Forelimb muscle (tissue), 1 donor: ENCODE data around the gene PTPRE. TPM values are rescaled to one million over a fixed set of nuclear protein-coding genes. Genes with fewer than 3 reads are reported as not detected.

Source experiments
- DNase-seq: peaks from one replicate; pipeline ENCODE4 v3.0.0-alpha.2; 2013; ENCODE audit warnings: low read depth
- polyA plus RNA-seq: library from polyadenylated mRNA; unstranded; fragments of 120-200 nt; gene quantifications from one replicate; pipeline ENCODE4 v1.2.1, GENCODE V29; 2013; ENCODE audit not compliant: insufficient read length

Gene PTPRE
- polyA plus RNA-seq, 1 donor: 7.8 TPM

DNA sequence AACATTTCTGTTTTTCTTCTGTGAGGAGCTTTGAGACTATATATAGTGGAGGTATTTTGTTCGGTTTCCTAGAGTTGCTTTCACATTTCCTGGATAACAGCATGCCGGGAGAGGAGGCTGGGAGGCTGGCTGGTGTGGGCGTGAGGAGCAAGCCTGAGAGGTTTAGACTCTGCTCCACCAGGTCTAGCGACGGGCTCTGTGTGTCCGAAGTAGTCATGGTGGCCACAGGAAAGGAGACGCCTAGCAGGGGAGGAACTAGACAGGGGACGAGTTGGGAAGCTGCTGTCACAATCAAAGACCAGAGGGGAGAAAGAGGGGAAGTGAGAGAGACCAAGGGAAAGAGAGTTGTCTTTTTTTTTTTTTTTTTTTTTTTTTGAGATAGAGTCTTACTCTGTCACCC, 19.6 kb downstream of the PTPRE start:
- no peak for DNase-seq

DNA sequence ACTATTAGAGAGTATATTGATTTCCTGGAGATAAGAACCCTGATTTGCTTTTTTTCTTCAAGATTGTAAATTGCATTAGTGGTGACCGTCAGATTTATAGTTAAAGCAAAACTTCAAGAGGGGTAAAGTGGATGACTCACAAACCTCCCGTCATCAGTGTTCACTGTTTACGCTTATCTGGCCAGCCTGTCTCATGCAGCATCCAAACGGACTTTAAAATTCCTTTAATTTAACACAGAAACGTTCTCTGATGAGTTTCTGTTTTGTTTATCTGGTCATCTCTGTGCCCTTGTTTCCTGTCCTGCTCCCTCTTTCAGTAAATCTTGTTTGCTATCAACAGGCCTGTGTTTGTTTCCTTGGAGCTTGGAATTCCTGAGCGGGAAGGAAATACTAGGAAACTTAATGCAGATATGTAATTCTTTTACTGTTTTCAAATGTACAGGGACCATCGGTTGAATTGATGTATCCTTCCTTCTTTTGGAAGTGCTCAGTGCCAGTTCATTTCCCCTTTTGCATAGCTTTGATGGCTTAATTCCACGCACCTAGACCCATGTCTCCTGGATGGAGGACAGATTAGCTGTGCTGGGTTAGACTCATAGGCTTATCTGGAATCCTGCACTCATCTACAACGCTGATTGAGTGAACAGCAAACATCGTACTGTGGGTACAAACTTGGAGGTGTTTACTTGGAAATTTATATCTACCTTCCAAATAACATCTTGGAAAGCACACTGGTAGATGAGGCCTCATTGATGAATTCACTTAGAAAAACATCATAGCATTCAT, 21.3 kb downstream of the PTPRE start:
- no peak for DNase-seq

DNA sequence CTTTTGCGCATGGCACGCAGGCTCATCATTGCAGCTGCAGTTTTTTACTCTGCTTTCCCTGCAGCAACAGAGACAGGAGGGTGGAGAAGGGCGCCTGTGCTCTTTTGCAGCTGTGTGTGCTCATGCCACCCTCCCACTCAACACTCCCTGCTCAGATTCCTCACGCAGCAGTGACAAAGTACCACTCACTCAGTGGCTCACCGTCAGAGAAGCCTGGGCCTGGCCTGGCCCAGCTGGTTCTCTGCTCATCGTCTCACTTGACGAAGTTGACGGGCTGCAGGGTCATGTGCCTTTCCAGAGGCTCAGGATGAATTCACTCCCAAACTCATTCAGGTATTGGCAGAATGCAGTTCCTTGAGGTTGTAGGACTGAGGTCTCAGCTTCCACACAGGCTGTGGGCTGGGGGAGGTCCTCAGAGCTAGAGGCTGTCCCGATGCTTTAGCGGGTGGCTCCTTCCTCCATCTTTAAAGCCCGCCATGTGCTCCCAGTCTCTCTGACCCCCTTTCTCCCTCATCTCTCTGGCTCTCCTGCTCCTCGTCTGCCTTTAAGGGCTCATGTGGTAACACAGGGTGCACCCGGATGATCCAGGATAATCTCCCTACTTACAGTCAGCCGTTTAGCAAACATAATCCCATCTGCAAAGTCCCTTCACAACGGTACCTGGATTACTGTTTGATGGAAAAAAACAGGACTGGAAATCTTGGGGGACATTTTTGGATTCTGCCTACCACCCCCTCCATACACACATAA, 25.8 kb downstream of the PTPRE start:
- DNase-seq: no peak

- DNase-seq: no peak
Observed at GRCh38 chr10:127933271-127933670, 26.4 kb downstream of the PTPRE start.

- DNase-seq: no peak
Observed at GRCh38 chr10:127934383-127934782, 27.5 kb downstream of the PTPRE start.

GRCh38 chr10:127935071-127935561, 28.2 kb downstream of the PTPRE start:
- no peak for DNase-seq

DNA sequence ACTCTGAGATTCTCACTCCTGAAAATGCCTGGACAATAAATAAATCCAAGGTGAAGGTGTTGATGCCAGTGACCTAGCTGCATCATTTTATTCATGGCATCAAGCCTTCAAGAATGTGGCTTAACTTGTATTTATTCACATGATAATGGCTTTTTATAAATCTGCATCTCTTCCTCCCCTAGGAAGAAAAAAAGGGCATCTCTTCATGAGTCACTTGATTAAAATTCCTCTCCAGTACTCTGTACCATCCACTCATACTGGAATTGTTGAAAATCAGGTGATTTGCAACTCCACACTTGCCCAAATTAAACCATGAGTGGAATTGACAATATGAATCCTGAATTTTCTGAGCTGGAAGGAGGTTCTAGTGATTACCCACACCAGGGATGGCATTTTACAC, 30.2 kb downstream of the PTPRE start:
- DNase-seq: no peak

GRCh38 chr10:127937915-127938463, 31.1 kb downstream of the PTPRE start:
- no peak for DNase-seq

DNA sequence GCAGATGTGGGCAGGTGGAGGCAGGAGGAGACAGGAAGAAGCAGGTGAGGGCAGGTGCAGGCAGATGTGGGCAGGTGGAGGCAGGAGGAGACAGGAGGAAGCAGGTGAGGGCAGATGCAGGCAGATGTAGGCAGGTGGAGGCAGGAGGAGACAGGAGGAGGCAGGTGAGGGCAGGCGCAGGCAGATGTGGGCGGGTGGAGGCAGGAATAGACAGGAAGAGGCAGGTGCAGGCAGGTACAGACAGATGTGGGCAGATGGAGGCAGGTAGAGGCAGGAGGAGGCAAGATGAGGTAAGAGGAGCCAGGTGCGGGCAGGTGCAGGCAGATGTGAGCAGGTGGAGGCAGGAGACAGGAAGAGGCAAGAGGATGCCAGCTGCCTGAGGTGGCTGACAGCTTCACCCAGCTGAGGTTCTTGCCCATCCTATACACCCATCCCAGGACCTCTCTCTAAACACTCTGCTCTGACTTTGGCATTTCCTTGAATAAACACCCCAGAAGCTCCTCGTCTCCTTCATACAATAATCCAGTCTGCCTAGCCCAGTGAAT, 33.0 kb downstream of the PTPRE start:
- DNase-seq: no peak

DNA sequence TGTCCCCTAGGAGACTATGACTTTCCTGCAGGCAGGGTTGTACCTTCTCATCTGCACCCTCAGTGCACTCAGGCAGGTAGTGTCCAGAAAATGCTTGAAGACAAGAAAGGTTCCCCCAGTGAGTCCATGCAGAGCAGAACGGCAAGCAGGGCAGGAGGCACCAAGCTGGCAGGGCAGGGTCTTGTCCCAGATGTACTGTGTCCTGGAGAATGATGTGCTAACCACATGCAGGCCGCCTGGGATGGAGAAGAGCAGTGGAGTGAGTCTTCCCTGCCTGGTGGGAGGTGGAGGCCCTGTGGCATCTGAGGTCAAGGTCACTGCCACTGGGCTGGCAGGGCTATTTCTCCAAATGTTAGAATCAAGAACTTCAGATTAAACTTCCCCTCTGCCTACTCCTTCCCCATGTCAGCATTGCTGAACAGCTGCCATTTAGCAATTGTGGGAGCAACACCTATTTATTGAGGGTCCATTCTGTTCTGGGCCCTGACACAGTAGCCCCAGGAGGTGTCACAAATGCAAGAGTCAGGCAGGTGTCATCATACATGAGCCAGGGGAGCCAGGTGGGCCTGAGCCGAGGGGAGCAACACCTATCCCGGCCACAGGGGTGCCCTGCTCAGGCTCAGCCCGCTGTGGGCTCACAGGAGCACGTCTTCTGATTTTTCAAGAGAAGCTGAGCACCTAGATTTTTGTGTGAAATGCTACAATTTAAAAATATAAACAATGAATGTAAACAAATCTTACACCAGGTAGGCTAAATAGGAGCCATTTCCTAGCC, 34.1 kb downstream of the PTPRE start:
- no peak for DNase-seq

DNA sequence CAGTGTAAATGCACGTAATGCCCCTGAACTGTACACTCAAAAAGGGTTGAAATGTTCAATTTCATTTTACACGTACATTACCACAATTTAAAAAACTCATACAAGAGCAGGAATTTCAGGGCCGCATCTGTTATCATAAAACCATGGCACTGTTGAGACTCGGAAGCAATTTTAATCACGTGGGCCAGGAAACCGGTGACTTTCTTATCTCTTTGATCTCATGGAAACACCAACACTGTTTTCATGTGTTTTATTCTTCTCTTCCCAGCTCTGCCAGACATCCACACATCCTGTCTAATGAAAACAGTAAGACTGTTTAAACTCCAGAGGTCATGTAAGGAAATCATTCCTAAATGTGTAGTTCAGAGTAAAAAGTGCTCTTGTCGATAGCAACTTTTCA, 35.9 kb downstream of the PTPRE start:
- DNase-seq: no peak

DNA sequence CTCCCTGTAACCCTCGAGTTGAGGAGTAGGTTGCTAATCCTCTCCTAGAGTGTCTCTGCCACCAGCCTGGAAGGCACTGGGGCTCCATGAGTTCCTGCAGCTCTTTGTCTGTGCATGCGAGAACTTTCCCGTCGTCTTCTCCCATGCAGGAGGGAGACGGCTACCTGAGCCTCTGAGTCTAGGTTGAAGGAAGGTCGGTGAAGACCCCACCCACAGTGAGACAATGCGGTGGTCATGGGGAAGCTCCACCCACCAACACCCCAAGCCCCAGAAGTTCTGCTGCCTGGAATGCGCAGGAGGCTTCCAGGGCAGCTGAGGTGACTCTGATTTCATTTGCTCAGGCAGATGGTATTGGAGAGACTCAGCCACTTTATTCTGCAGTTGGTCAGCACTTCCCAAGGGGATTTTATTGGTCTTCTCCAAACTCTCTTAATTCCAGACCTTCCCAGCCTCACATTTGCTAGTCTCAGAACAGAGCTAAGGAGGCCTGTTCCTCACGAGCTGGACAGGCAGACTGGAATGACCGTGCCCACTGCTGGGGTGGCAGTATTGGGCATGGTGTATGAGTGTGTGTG, 36.5 kb downstream of the PTPRE start:
- DNase-seq: no peak

GRCh38 chr10:127944256-127944655, 37.4 kb downstream of the PTPRE start:
- no peak for DNase-seq

DNA sequence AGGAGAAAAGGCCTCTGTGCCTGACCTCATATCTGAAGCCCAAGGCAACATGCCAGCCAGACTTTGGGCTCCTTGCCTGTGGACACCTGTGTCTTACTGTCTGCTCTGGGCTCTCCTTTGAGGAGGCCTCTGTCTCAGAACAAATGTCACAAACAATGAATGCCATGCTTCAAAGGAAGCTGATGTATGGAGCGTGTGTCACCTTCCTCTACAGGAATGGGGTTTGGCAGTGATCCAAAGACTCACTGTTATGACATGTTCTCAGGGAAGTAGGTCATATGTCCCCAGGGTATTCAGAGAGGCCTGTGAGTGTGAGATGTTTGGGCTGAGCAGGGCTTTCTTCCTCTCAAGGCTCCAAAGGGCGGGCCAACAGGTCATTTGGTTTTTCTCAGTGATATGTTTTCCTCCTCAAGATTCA, 38.4 kb downstream of the PTPRE start:
- DNase-seq: no peak

DNA sequence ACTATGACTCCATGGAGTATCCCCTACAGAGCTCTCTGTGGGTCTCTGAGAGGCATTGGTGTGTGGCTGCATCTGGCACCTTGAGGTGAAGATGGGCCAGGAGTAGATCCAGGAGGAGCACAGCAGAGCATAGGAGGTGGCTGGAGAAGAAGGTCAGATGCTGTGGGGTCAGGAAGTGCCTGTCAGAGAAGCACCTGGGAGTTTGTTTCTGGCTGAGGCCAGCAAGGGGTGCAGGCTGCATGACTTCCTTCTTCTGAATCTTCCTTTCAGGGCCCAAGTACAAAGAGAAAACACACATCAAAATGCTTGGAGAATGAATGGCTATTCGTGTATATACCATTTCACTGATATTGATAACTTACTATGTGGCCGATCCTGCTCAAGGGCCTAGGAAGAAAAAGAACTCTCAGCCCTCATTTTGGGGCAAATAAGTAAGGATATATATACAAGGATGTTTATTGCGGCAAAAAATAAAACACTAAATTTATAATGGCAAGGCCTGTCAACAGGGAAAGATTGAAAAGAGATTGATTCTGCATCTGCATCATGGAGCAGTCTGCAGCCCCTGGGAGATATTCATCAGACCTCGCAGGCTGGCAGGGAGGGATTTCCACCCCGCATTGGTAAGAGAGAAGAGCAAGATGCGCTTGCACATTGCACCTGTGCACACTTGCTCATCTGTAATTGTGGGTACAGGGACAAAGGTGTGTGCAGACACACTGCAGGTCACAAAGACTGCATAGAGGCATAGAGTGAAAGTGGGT, 39.2 kb downstream of the PTPRE start:
- no peak for DNase-seq

GRCh38 chr10:127947211-127947610, 40.3 kb downstream of the PTPRE start:
- DNase-seq: no peak

GRCh38 chr10:127948791-127949190, 41.9 kb downstream of the PTPRE start:
- no peak for DNase-seq

GRCh38 chr10:127949831-127950230, 42.9 kb downstream of the PTPRE start:
- DNase-seq: no peak

- no peak for DNase-seq
Observed at GRCh38 chr10:127951861-127952574, 45.1 kb downstream of the PTPRE start.

- DNase-seq: no peak
Observed at GRCh38 chr10:127952575-127952869, 45.6 kb downstream of the PTPRE start.
